ENCODE data around the gene TGM3.

Gene TGM3

GRCh38 chr20:2332711-2333110, 36.9 kb downstream of the TGM3 start:
- no peak overlapping the region for H3K4me3 ChIP-seq (ENCODE audit: low read depth in 1 of 2, low read length in 2 of 2)
- H3K9ac ChIP-seq (ENCODE audit: low read depth in 1 of 2, low read length in 2 of 2), result no peak overlapping the region
- no peaks in the 10 kb centered on the region for H3K27me3 ChIP-seq (ENCODE audit: control insufficient read depth in 1 of 2, insufficient read depth in 2 of 2, low read length in 2 of 2)
- H3K27ac ChIP-seq (ENCODE audit: low read depth, low read length), result no peak overlapping the region
- no peaks in the 10 kb centered on the region for H3K36me3 ChIP-seq (ENCODE audit: control insufficient read depth in 1 of 2, insufficient read depth in 2 of 2, low read length in 2 of 2)
- no peaks in the 10 kb centered on the region for H3K9me3 ChIP-seq (ENCODE audit: control insufficient read depth in 1 of 2, low read length in 2 of 2)
- no peaks in the 10 kb centered on the region for H3K4me1 ChIP-seq (ENCODE audit: control insufficient read depth in 1 of 2, insufficient read depth in 2 of 2, low read length in 2 of 2)

- H3K4me3 ChIP-seq (ENCODE audit: low read depth in 1 of 2, low read length in 2 of 2), result no peak overlapping the region
- no peak overlapping the region for H3K9ac ChIP-seq (ENCODE audit: low read depth in 1 of 2, low read length in 2 of 2)
- H3K9me3 ChIP-seq (ENCODE audit: control insufficient read depth in 1 of 2, low read length in 2 of 2), result no peaks in the 10 kb centered on the region
- no peak overlapping the region for H3K27ac ChIP-seq (ENCODE audit: low read depth, low read length)
- no peaks in the 10 kb centered on the region for H3K36me3 ChIP-seq (ENCODE audit: control insufficient read depth in 1 of 2, insufficient read depth in 2 of 2, low read length in 2 of 2)
- H3K27me3 ChIP-seq (ENCODE audit: control insufficient read depth in 1 of 2, insufficient read depth in 2 of 2, low read length in 2 of 2), result no peaks in the 10 kb centered on the region
- no peaks in the 10 kb centered on the region for H3K4me1 ChIP-seq (ENCODE audit: control insufficient read depth in 1 of 2, insufficient read depth in 2 of 2, low read length in 2 of 2)
Measured at GRCh38 chr20:2333821-2334220, 38.0 kb downstream of the TGM3 start.

- H3K9me3 ChIP-seq (ENCODE audit: control insufficient read depth in 1 of 2, low read length in 2 of 2), result no peaks in the 10 kb centered on the region
- H3K27ac ChIP-seq (ENCODE audit: low read depth, low read length), result no peak overlapping the region
- H3K9ac ChIP-seq (ENCODE audit: low read depth in 1 of 2, low read length in 2 of 2), result no peak overlapping the region
- H3K27me3 ChIP-seq (ENCODE audit: control insufficient read depth in 1 of 2, insufficient read depth in 2 of 2, low read length in 2 of 2), result no peaks in the 10 kb centered on the region
- no peaks in the 10 kb centered on the region for H3K36me3 ChIP-seq (ENCODE audit: control insufficient read depth in 1 of 2, insufficient read depth in 2 of 2, low read length in 2 of 2)
- no peak overlapping the region for H3K4me3 ChIP-seq (ENCODE audit: low read depth in 1 of 2, low read length in 2 of 2)
- no peaks in the 10 kb centered on the region for H3K4me1 ChIP-seq (ENCODE audit: control insufficient read depth in 1 of 2, insufficient read depth in 2 of 2, low read length in 2 of 2)
Measured at GRCh38 chr20:2335096-2335870, 39.5 kb downstream of the TGM3 start.

GRCh38 chr20:2336471-2336870, 40.7 kb downstream of the TGM3 start:
- Histone ChIP-seq H3K4me3 (ENCODE audit: low read depth in 1 of 2, low read length in 2 of 2) (no peak overlapping the region), H3K9me3 (ENCODE audit: control insufficient read depth in 1 of 2, low read length in 2 of 2) (no peaks in the 10 kb centered on the region), H3K9ac (ENCODE audit: low read depth in 1 of 2, low read length in 2 of 2) (no peak overlapping the region), H3K27ac (ENCODE audit: low read depth, low read length) (no peak overlapping the region), H3K36me3 (ENCODE audit: control insufficient read depth in 1 of 2, insufficient read depth in 2 of 2, low read length in 2 of 2) (no peaks in the 10 kb centered on the region), H3K27me3 (ENCODE audit: control insufficient read depth in 1 of 2, insufficient read depth in 2 of 2, low read length in 2 of 2) (no peaks in the 10 kb centered on the region), H3K4me1 (ENCODE audit: control insufficient read depth in 1 of 2, insufficient read depth in 2 of 2, low read length in 2 of 2) (no peaks in the 10 kb centered on the region)

GRCh38 chr20:2337142-2337541, 41.3 kb downstream of the TGM3 start:
- Histone ChIP-seq H3K9me3 (ENCODE audit: control insufficient read depth in 1 of 2, low read length in 2 of 2) (no peaks in the 10 kb centered on the region), H3K4me1 (ENCODE audit: control insufficient read depth in 1 of 2, insufficient read depth in 2 of 2, low read length in 2 of 2) (no peaks in the 10 kb centered on the region), H3K27me3 (ENCODE audit: control insufficient read depth in 1 of 2, insufficient read depth in 2 of 2, low read length in 2 of 2) (no peaks in the 10 kb centered on the region), H3K9ac (ENCODE audit: low read depth in 1 of 2, low read length in 2 of 2) (no peak overlapping the region), H3K4me3 (ENCODE audit: low read depth in 1 of 2, low read length in 2 of 2) (no peak overlapping the region), H3K36me3 (ENCODE audit: control insufficient read depth in 1 of 2, insufficient read depth in 2 of 2, low read length in 2 of 2) (no peaks in the 10 kb centered on the region), H3K27ac (ENCODE audit: low read depth, low read length) (no peak overlapping the region)

- Histone ChIP-seq H3K4me3 (ENCODE audit: low read depth in 1 of 2, low read length in 2 of 2) (no peak overlapping the region), H3K9me3 (ENCODE audit: control insufficient read depth in 1 of 2, low read length in 2 of 2) (no peaks in the 10 kb centered on the region), H3K36me3 (ENCODE audit: control insufficient read depth in 1 of 2, insufficient read depth in 2 of 2, low read length in 2 of 2) (no peaks in the 10 kb centered on the region), H3K27me3 (ENCODE audit: control insufficient read depth in 1 of 2, insufficient read depth in 2 of 2, low read length in 2 of 2) (no peaks in the 10 kb centered on the region), H3K27ac (ENCODE audit: low read depth, low read length) (no peak overlapping the region), H3K4me1 (ENCODE audit: control insufficient read depth in 1 of 2, insufficient read depth in 2 of 2, low read length in 2 of 2) (no peaks in the 10 kb centered on the region), H3K9ac (ENCODE audit: low read depth in 1 of 2, low read length in 2 of 2) (no peak overlapping the region)
Measured at GRCh38 chr20:2338411-2339066, 42.7 kb downstream of the TGM3 start.

- H3K36me3 ChIP-seq (ENCODE audit: control insufficient read depth in 1 of 2, insufficient read depth in 2 of 2, low read length in 2 of 2), result no peaks in the 10 kb centered on the region
- H3K4me1 ChIP-seq (ENCODE audit: control insufficient read depth in 1 of 2, insufficient read depth in 2 of 2, low read length in 2 of 2), result no peaks in the 10 kb centered on the region
- H3K27ac ChIP-seq (ENCODE audit: low read depth, low read length), result no peak overlapping the region
- H3K9me3 ChIP-seq (ENCODE audit: control insufficient read depth in 1 of 2, low read length in 2 of 2), result no peaks in the 10 kb centered on the region
- no peaks in the 10 kb centered on the region for H3K27me3 ChIP-seq (ENCODE audit: control insufficient read depth in 1 of 2, insufficient read depth in 2 of 2, low read length in 2 of 2)
- H3K4me3 ChIP-seq (ENCODE audit: low read depth in 1 of 2, low read length in 2 of 2), result no peak overlapping the region
- H3K9ac ChIP-seq (ENCODE audit: low read depth in 1 of 2, low read length in 2 of 2), result no peak overlapping the region
Measured at GRCh38 chr20:2340136-2340535, 44.3 kb downstream of the TGM3 start.

GRCh38 chr20:2340823-2341222, 45.0 kb downstream of the TGM3 start:
- H3K4me3 ChIP-seq (ENCODE audit: low read depth in 1 of 2, low read length in 2 of 2), result no peak overlapping the region
- no peaks in the 10 kb centered on the region for H3K36me3 ChIP-seq (ENCODE audit: control insufficient read depth in 1 of 2, insufficient read depth in 2 of 2, low read length in 2 of 2)
- H3K27ac ChIP-seq (ENCODE audit: low read depth, low read length), result no peak overlapping the region
- no peaks in the 10 kb centered on the region for H3K9me3 ChIP-seq (ENCODE audit: control insufficient read depth in 1 of 2, low read length in 2 of 2)
- H3K4me1 ChIP-seq (ENCODE audit: control insufficient read depth in 1 of 2, insufficient read depth in 2 of 2, low read length in 2 of 2), result no peaks in the 10 kb centered on the region
- H3K9ac ChIP-seq (ENCODE audit: low read depth in 1 of 2, low read length in 2 of 2), result no peak overlapping the region
- H3K27me3 ChIP-seq (ENCODE audit: control insufficient read depth in 1 of 2, insufficient read depth in 2 of 2, low read length in 2 of 2), result no peaks in the 10 kb centered on the region

GRCh38 chr20:2341336-2341735, 45.5 kb downstream of the TGM3 start:
- Histone ChIP-seq H3K4me3 (ENCODE audit: low read depth in 1 of 2, low read length in 2 of 2) (no peak overlapping the region), H3K36me3 (ENCODE audit: control insufficient read depth in 1 of 2, insufficient read depth in 2 of 2, low read length in 2 of 2) (no peaks in the 10 kb centered on the region), H3K9ac (ENCODE audit: low read depth in 1 of 2, low read length in 2 of 2) (no peak overlapping the region), H3K27me3 (ENCODE audit: control insufficient read depth in 1 of 2, insufficient read depth in 2 of 2, low read length in 2 of 2) (no peaks in the 10 kb centered on the region), H3K27ac (ENCODE audit: low read depth, low read length) (no peak overlapping the region), H3K9me3 (ENCODE audit: control insufficient read depth in 1 of 2, low read length in 2 of 2) (no peaks in the 10 kb centered on the region), H3K4me1 (ENCODE audit: control insufficient read depth in 1 of 2, insufficient read depth in 2 of 2, low read length in 2 of 2) (no peaks in the 10 kb centered on the region)

GRCh38 chr20:2342243-2342642, 46.4 kb downstream of the TGM3 start:
- Histone ChIP-seq H3K9ac (ENCODE audit: low read depth in 1 of 2, low read length in 2 of 2) (no peak overlapping the region), H3K27ac (ENCODE audit: low read depth, low read length) (no peak overlapping the region), H3K4me1 (ENCODE audit: control insufficient read depth in 1 of 2, insufficient read depth in 2 of 2, low read length in 2 of 2) (no peaks in the 10 kb centered on the region), H3K36me3 (ENCODE audit: control insufficient read depth in 1 of 2, insufficient read depth in 2 of 2, low read length in 2 of 2) (no peaks in the 10 kb centered on the region), H3K4me3 (ENCODE audit: low read depth in 1 of 2, low read length in 2 of 2) (no peak overlapping the region), H3K9me3 (ENCODE audit: control insufficient read depth in 1 of 2, low read length in 2 of 2) (no peaks in the 10 kb centered on the region), H3K27me3 (ENCODE audit: control insufficient read depth in 1 of 2, insufficient read depth in 2 of 2, low read length in 2 of 2) (no peaks in the 10 kb centered on the region)
